H1 (cell line): Measurements from ENCODE around the gene SLC12A7.

ENCODE experiments used
- HDAC6 ChIP-seq: IDR thresholded peaks from one replicate; pipeline ENCODE4 v1.7.1; 2012; ENCODE audit warnings: low read depth, mild to moderate bottlenecking, inconsistent platforms, low read length, moderate library complexity
- JUN ChIP-seq: IDR thresholded peaks from 2 replicates; pipeline ENCODE4 v1.6.1; 2011; ENCODE audit warnings: low read depth, mild to moderate bottlenecking, improper control_type of control experiment, low read length
- JUND ChIP-seq: IDR thresholded peaks from 2 replicates; pipeline ENCODE4 v1.6.1; 2011; ENCODE audit warnings: mild to moderate bottlenecking, improper control_type of control experiment, low read length
- MAFK ChIP-seq: IDR thresholded peaks from 2 replicates; pipeline ENCODE4 v1.6.1; 2012; ENCODE audit warnings: low read depth, mild to moderate bottlenecking, improper control_type of control experiment, low read length
- SIN3A ChIP-seq, 2 experiments: IDR thresholded peaks in 1 of 2; conservative IDR thresholded peaks in 1 of 2; 2 replicates each; pipeline ENCODE4 v1.6.1; 2011 to 2012; ENCODE audit warnings: low read length in 2 of 2, improper control_type of control experiment in 1 of 2, low read depth in 1 of 2, mild to moderate bottlenecking in 1 of 2
- SIRT6 ChIP-seq: IDR thresholded peaks from one replicate; pipeline ENCODE4 v1.7.1; 2012; ENCODE audit warnings: low read length, inconsistent platforms

DNA sequence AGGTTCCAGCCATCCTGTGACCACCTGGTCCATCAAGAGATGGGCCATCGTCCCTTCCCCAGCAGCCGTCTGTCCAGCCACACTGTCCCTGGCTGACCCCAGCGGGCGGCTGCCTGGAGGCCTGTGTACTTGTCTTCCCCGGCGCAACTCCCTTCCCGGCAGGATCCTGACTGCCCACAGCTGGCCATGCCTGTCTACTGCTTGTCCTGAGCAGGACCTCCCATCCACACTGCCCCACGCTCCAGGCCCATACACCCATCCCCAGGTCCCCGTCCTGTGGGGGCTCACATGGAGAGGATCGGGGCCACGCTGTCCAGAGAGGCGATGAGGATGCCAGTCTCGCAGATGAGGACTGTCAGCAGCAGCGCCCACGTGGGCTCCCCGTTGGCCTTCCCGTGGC lies 35.5 kb downstream of the SLC12A7 start:
- TF ChIP-seq MAFK (no peak), JUN (no peak), JUND (no peak), SIN3A (conservative IDR thresholded peaks at IDR 0.05 in 1 of 2, IDR thresholded peaks at IDR 0.05 in 1 of 2; ENCODE audit: low read depth in 1 of 2, low read length in 2 of 2) (no peak), HDAC6 (no peak), SIRT6 (no peak)
